ENCODE measurements around the gene FRS2. TPM values are rescaled to one million over a fixed set of nuclear protein-coding genes. Genes with fewer than 3 reads are reported as not detected.

The FRS2 gene
- total RNA-seq, 1 donor = 64.4 TPM

GRCh38 chr12:69545081-69545480 lies 74.9 kb downstream of the FRS2 start:
- Histone ChIP-seq H3K27me3 (ENCODE audit: insufficient read depth, low read length) (no peaks in the 10 kb centered on the region), H2AFZ (ENCODE audit: low read length) (no peak overlapping the region), H3K27ac (ENCODE audit: low read depth, low read length) (no peak overlapping the region), H3K9me3 (ENCODE audit: low read depth, low read length) (no peaks in the 10 kb centered on the region), H3K4me3 (ENCODE audit: insufficient read depth, low read length) (no peak overlapping the region), H3K79me2 (ENCODE audit: insufficient read depth, low read length) (peaks cover 17% of the 10 kb centered on the region), H3K4me1 (ENCODE audit: insufficient read depth, low read length) (peaks cover 14% of the 10 kb centered on the region), H3K4me2 (ENCODE audit: insufficient read depth, low read length) (no peak overlapping the region), H3K36me3 (ENCODE audit: insufficient read depth, low read length) (no peaks in the 10 kb centered on the region), H4K20me1 (ENCODE audit: insufficient read depth, low read length) (peaks cover 3% of the 10 kb centered on the region)
- TF ChIP-seq CTCF (IDR thresholded peaks at IDR 0.05; ENCODE audit: extremely low read depth, low read depth, low read length) = no peak
- no peak for DNase-seq (ENCODE audit: insufficient read length, low spot score, missing footprints)

GRCh38 chr12:69546693-69547438 lies 76.7 kb downstream of the FRS2 start:
- Histone ChIP-seq H2AFZ (ENCODE audit: low read length) (no peak overlapping the region), H3K27ac (ENCODE audit: low read depth, low read length) (no peak overlapping the region), H3K4me3 (ENCODE audit: insufficient read depth, low read length) (no peak overlapping the region), H3K4me2 (ENCODE audit: insufficient read depth, low read length) (no peak overlapping the region), H3K9me3 (ENCODE audit: low read depth, low read length) (no peaks in the 10 kb centered on the region), H3K4me1 (ENCODE audit: insufficient read depth, low read length) (no peaks in the 10 kb centered on the region), H3K36me3 (ENCODE audit: insufficient read depth, low read length) (no peaks in the 10 kb centered on the region), H4K20me1 (ENCODE audit: insufficient read depth, low read length) (no peaks in the 10 kb centered on the region), H3K27me3 (ENCODE audit: insufficient read depth, low read length) (no peaks in the 10 kb centered on the region), H3K79me2 (ENCODE audit: insufficient read depth, low read length) (peaks cover 17% of the 10 kb centered on the region)
- TF ChIP-seq CTCF (IDR thresholded peaks at IDR 0.05; ENCODE audit: extremely low read depth, low read depth, low read length) = no peak
- DNase-seq (ENCODE audit: insufficient read length, low spot score, missing footprints) = no peak

GRCh38 chr12:69548687-69549086 lies 78.5 kb downstream of the FRS2 start:
- TF ChIP-seq CTCF (IDR thresholded peaks at IDR 0.05; ENCODE audit: extremely low read depth, low read depth, low read length) = no peak
- no peaks in the 10 kb centered on the region for H3K4me1 ChIP-seq (ENCODE audit: insufficient read depth, low read length)
- no peak for DNase-seq (ENCODE audit: insufficient read length, low spot score, missing footprints)
- H4K20me1 ChIP-seq (ENCODE audit: insufficient read depth, low read length) = no peaks in the 10 kb centered on the region
- H3K9me3 ChIP-seq (ENCODE audit: low read depth, low read length) = no peaks in the 10 kb centered on the region
- peaks cover 15% of the 10 kb centered on the region for H3K79me2 ChIP-seq (ENCODE audit: insufficient read depth, low read length)
- H3K36me3 ChIP-seq (ENCODE audit: insufficient read depth, low read length) = peaks cover 3% of the 10 kb centered on the region
- H2AFZ ChIP-seq (ENCODE audit: low read length) = no peak overlapping the region
- no peak overlapping the region for H3K4me3 ChIP-seq (ENCODE audit: insufficient read depth, low read length)
- no peak overlapping the region for H3K27ac ChIP-seq (ENCODE audit: low read depth, low read length)
- no peak overlapping the region for H3K4me2 ChIP-seq (ENCODE audit: insufficient read depth, low read length)
- no peaks in the 10 kb centered on the region for H3K27me3 ChIP-seq (ENCODE audit: insufficient read depth, low read length)

GRCh38 chr12:69550569-69551350 lies 80.6 kb downstream of the FRS2 start:
- Histone ChIP-seq H3K4me3 (ENCODE audit: insufficient read depth, low read length) (no peak overlapping the region), H4K20me1 (ENCODE audit: insufficient read depth, low read length) (no peaks in the 10 kb centered on the region), H3K36me3 (ENCODE audit: insufficient read depth, low read length) (peaks cover 3% of the 10 kb centered on the region), H2AFZ (ENCODE audit: low read length) (no peak overlapping the region), H3K27me3 (ENCODE audit: insufficient read depth, low read length) (no peaks in the 10 kb centered on the region), H3K79me2 (ENCODE audit: insufficient read depth, low read length) (peaks cover 15% of the 10 kb centered on the region), H3K9me3 (ENCODE audit: low read depth, low read length) (no peaks in the 10 kb centered on the region), H3K4me1 (ENCODE audit: insufficient read depth, low read length) (peaks cover 9% of the 10 kb centered on the region), H3K4me2 (ENCODE audit: insufficient read depth, low read length) (no peak overlapping the region), H3K27ac (ENCODE audit: low read depth, low read length) (no peak overlapping the region)
- TF ChIP-seq CTCF (IDR thresholded peaks at IDR 0.05; ENCODE audit: extremely low read depth, low read depth, low read length) = no peak
- DNase-seq (ENCODE audit: insufficient read length, low spot score, missing footprints) = no peak
